Common myeloid progenitor, CD34-positive (primary cell): ENCODE results near the gene GRN.
"Not testable (repeated sequence)": the region's sequence is repeated elsewhere in the genome, so short reads cannot be mapped to it uniquely, and the experiment has no call there.

Experiments used
- CTCF ChIA-PET: fragments of 350-600 bp; sonication (Branson Sonifier 250); formaldehyde crosslinking; loops from one replicate; lab custom pipeline; 2021; ENCODE audit warnings: antibody characterized with exemption; lab: Charles Lee
- POLR2A ChIA-PET: fragments of 350-600 bp; sonication (Branson Sonifier 250); formaldehyde crosslinking; loops from one replicate; lab custom pipeline; 2021; ENCODE audit warnings: antibody characterized with exemption; lab: Charles Lee
- DNase-seq, 3 donors: peaks; one replicate each; pipeline versions ENCODE4 v3.0.0 to v3.0.0-alpha.2; 2013
- H3K27ac ChIP-seq, 2 experiments: 1 replicate in 1 of 2; 2 replicates in 1 of 2; pipeline ENCODE4 v1.7.0; 2013; ENCODE audit warnings: inconsistent platforms in 2 of 2, low read length in 2 of 2, mild to moderate bottlenecking in 2 of 2, low read depth in 1 of 2, moderate library complexity in 1 of 2; ENCODE audit not compliant: severe bottlenecking in 2 of 2, insufficient read depth in 1 of 2, poor library complexity in 1 of 2
- H3K27me3 ChIP-seq, 5 experiments: replicated peaks in 2 of 5; 1 replicate in 3 of 5; 2 replicates in 2 of 5; pipeline versions ENCODE4 v1.6.1 to v1.7.0; 2013; ENCODE audit warnings: low read length in 4 of 5, mild to moderate bottlenecking in 2 of 5, moderate library complexity in 2 of 5, inconsistent platforms in 1 of 5; ENCODE audit not compliant: insufficient read depth in 5 of 5, control insufficient read depth in 4 of 5
- H3K36me3 ChIP-seq, 4 experiments: 1 replicate in 2 of 4; 2 replicates in 2 of 4; pipeline versions ENCODE4 v1.6.1 to v1.7.0; 2013; ENCODE audit warnings: low read length in 3 of 4, control low read depth in 1 of 4, mild to moderate bottlenecking in 1 of 4; ENCODE audit not compliant: control insufficient read depth in 4 of 4, insufficient read depth in 4 of 4
- H3K4me1 ChIP-seq, 4 experiments: 1 replicate in 3 of 4; 2 replicates in 1 of 4; pipeline versions ENCODE4 v1.6.1 to v1.7.1; 2013; ENCODE audit warnings: low read length in 3 of 4, mild to moderate bottlenecking in 3 of 4, control low read depth in 1 of 4, inconsistent platforms in 1 of 4, moderate library complexity in 1 of 4; ENCODE audit not compliant: control insufficient read depth in 4 of 4, insufficient read depth in 4 of 4; ENCODE audit errors: control extremely low read depth in 1 of 4
- H3K4me3 ChIP-seq, 7 experiments: 1 replicate in 4 of 7; 2 replicates in 3 of 7; pipeline versions ENCODE4 v1.5.1 to v1.7.0; 2013; ENCODE audit warnings: mild to moderate bottlenecking in 7 of 7, low read length in 6 of 7, moderate library complexity in 6 of 7, inconsistent platforms in 2 of 7, low read depth in 2 of 7, control low read depth in 1 of 7; ENCODE audit not compliant: insufficient read depth in 4 of 7, control insufficient read depth in 1 of 7; ENCODE audit errors: extremely low read depth in 1 of 7
- H3K9me3 ChIP-seq, 5 experiments: 1 replicate in 4 of 5; 2 replicates in 1 of 5; pipeline versions ENCODE4 v1.6.1 to v1.7.1; 2013; ENCODE audit warnings: low read length in 4 of 5, mild to moderate bottlenecking in 2 of 5, inconsistent platforms in 1 of 5, low read depth in 1 of 5, moderate library complexity in 1 of 5; ENCODE audit not compliant: control insufficient read depth in 4 of 5, insufficient read depth in 2 of 5; ENCODE audit errors: control extremely low read depth in 1 of 5
- WGBS: methylation state at CpG from one replicate; pipeline ENCODE4 v1.1.5; 2013; ENCODE audit not compliant: insufficient coverage; 5-methylcytosine and 5-hydroxymethylcytosine counted together

GRN gene

GRCh38 chr17:44363613-44364159 lies 18.6 kb downstream of the GRN start, which contains the start of gene FAM171A2:
TSS of gene FAM171A2 (minus strand) at chr17:44363853. CDS start at chr17:44363714, 139 bp downstream.
- 0% methylated on average over 23 of the region's 63 CpGs for WGBS
- peaks cover 0 to 3% (median 0%) of the 10 kb centered on the region in 5 experiments for H3K27me3 ChIP-seq
- no peaks in the 10 kb centered on the region for H3K9me3 ChIP-seq
- H3K4me1 ChIP-seq, result peaks cover 0 to 32% (median 18%) of the 10 kb centered on the region in 4 experiments
- H3K27ac ChIP-seq, result peak within 1 kb of the TSS in 1 of 2 experiments; percentile 54
- CTCF ChIA-PET, result interaction anchor here (0.9 to 5.0 kb wide), 13 partner anchors 12 to 160 kb away, joined by 3 to 21 read pairs (median 5); partner anchors contain the start of gene GRN
- DNase-seq, result peak; percentile 66 to 75 (median 74)
- H3K36me3 ChIP-seq, result peaks cover 0 to 3% (median 1%) of the 10 kb centered on the region in 4 experiments
- H3K4me3 ChIP-seq, result peak within 1 kb of the TSS; percentile 57 to 84 (median 70)
- POLR2A ChIA-PET, result no interaction called here

DNA sequence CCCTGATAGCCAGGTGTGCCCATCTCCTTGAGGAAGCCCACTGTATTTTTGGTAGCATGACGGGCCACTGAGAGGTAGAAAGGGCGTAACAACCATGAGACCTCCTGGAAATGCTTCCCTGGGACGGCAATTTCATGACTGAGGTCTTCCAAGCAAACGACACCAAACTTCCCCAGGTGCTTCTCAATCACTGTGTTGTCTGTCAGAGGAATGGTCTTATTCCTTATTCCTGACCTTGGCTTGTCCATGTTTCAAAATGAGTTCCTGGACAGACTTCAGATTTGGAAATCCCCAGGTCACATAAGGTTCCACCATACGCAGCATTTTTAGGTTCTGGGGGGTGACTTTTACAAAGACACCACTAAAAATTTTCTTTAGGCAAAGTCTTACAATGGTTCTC lies 19.9 kb downstream of the GRN start:
- H3K36me3 ChIP-seq, DNase-seq, POLR2A ChIA-PET, H3K4me3 ChIP-seq, H3K9me3 ChIP-seq, H3K27me3 ChIP-seq, H3K27ac ChIP-seq: not testable (repeated sequence)
- H3K4me1 ChIP-seq, result peaks cover 0 to 29% (median 18%) of the 10 kb centered on the region in 4 experiments
- CTCF ChIA-PET, result interaction anchor here (0.8 to 1.1 kb wide), 2 partner anchors 10 to 15 kb away, joined by 3 read pairs; no protein-coding TSS in a partner anchor
- WGBS, result 95% methylated on average over 4 of the region's 5 CpGs

DNA sequence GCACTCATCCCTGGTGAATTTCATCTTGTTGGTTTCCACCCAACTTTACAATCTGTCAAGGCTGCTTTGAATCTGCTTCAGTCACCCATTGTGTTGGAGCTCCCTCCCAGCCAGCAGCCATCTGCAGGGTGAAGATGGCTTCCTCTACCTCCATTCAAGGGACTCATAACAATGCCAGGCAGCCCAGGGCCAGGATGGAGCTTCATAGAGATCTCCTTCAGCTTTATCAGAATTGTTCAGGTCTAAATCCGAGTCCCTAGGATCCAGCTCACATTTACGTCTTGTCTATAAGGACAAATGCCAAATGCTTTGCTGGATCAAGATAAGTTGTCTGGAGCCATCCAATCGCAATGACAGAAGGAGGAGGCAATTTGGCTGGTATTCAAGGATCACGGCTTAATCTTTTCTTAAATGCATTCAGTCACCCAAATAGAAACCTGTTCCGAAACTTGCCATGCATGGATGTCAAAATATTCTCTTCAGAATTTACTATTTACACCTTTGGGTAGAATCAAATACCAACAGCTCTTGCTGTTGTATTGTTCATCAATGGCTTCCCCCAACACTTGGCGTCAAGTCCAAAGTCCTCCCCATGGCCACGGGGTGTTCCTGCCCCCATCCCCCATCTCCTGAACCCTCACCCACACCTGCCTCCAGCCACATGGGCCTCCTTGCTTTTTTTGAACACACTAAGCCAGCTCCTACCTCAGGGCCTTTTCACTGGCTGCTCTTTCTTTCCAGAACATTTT lies 22.3 kb downstream of the GRN start:
- peaks cover 0 to 3% (median 0%) of the 10 kb centered on the region in 5 experiments for H3K27me3 ChIP-seq
- H3K27ac ChIP-seq, result no peak overlapping the region
- no peaks in the 10 kb centered on the region for H3K9me3 ChIP-seq
- ChIA-PET CTCF (interaction anchor here (1.1 to 1.3 kb wide), 3 partner anchors 12 to 19 kb away, joined by 3 to 5 read pairs (median 4); no protein-coding TSS in a partner anchor), POLR2A (no interaction called here)
- no peak overlapping the region for H3K4me3 ChIP-seq
- no peak for DNase-seq
- H3K36me3 ChIP-seq, result no peaks in the 10 kb centered on the region
- H3K4me1 ChIP-seq, result peaks cover 0 to 13% (median 7%) of the 10 kb centered on the region in 4 experiments
- WGBS, result 92% methylated on average over 6 of the region's 7 CpGs

GRCh38 chr17:44368391-44369243 lies 23.5 kb downstream of the GRN start:
- CTCF ChIA-PET, result interaction anchor here (1.0 to 4.8 kb wide), 6 partner anchors 11 to 30 kb away, joined by 3 to 19 read pairs (median 4); no protein-coding TSS in a partner anchor
- H3K27ac ChIP-seq, H3K9me3 ChIP-seq, H3K36me3 ChIP-seq, H3K4me1 ChIP-seq, H3K4me3 ChIP-seq, DNase-seq, H3K27me3 ChIP-seq: not testable (repeated sequence)
- WGBS, result 96% methylated on average over 29 of the region's 42 CpGs
- POLR2A ChIA-PET, result interaction anchor here (0.5 to 1.0 kb wide), 2 partner anchors 9 to 128 kb away, joined by 3 read pairs; no protein-coding TSS in a partner anchor

DNA sequence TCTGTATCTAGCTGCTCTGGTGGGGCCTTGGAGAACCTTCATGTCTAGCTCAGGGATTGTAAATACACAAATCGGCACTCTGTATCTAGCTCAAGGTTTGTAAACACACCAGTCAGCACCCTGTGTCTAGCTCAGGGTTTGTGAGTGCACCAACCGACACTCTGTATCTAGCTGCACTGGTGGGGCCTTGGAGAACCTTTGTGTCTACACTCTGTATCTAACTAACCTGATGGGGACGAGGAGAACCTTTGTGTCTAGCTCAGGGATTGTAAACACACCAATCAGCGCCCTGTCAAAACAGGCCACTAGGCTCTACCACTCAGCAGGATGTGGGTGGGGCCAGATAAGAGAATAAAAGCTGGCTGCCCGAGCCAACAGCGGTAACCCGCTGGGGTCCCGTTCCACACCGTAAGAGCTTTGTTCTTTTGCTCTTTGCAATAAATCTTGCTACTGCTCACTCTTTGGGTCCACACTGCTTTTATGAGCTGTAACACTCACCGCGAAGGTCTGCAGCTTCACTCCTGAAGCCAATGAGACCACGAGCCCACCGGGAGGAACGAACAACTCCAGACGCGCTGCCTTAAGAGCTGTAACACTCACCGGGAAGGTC lies 24.4 kb downstream of the GRN start:
- CTCF ChIA-PET, result interaction anchor here (0.9 to 4.8 kb wide), 8 partner anchors 10 to 30 kb away, joined by 3 to 19 read pairs (median 4); no protein-coding TSS in a partner anchor
- WGBS, result 50% methylated on average over 13 of the region's 17 CpGs
- not testable (repeated sequence) for H3K9me3 ChIP-seq, H3K4me1 ChIP-seq, H3K27ac ChIP-seq, H3K27me3 ChIP-seq, H3K36me3 ChIP-seq
- POLR2A ChIA-PET, result interaction anchor here (0.5 to 1.0 kb wide), 2 partner anchors 10 to 127 kb away, joined by 3 read pairs; no protein-coding TSS in a partner anchor
- DNase-seq, result peak in 2 of 3 donors; percentile 50 to 65
- H3K4me3 ChIP-seq, result peak overlapping the region in 1 of 7 experiments; percentile 23

DNA sequence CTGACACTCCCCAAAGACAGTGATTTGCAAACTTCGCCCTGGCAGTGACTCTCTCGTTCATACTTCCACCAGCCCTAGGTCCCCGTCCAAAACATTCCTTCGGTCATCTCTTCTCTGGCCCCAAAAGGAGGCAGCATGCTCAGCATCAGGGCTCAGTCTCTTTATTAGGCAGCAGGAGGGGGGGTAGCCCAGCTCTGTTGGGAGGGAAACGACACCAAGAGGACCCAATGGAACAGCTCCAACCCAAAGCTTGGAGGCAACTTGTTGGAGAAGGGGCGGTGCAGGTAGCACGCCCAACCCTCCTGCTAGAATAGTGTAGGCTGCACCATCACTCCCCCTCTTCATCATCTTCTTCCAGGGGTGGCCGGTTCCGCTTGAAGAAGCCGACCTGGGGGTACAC lies 26.9 kb downstream of the GRN start:
- 100% methylated on average over 3 of the region's 10 CpGs for WGBS
- Histone ChIP-seq H3K27me3 (peaks cover 0 to 3% (median 0%) of the 10 kb centered on the region in 5 experiments), H3K36me3 (no peaks in the 10 kb centered on the region), H3K4me1 (peaks cover 0 to 10% (median 4%) of the 10 kb centered on the region in 4 experiments), H3K27ac (no peak overlapping the region), H3K9me3 (no peaks in the 10 kb centered on the region), H3K4me3 (no peak overlapping the region)
- POLR2A ChIA-PET, result interaction anchor here (0.7 kb wide), 1 partner anchor 457 kb away, joined by 3 read pairs; no protein-coding TSS in a partner anchor
- CTCF ChIA-PET, result interaction anchor here (4.8 kb wide), 1 partner anchor 14 kb away, joined by 19 read pairs; no protein-coding TSS in a partner anchor
- DNase-seq, result no peak
